K562 (cell line): Measurements from ENCODE around the gene BHLHE40. TPM values are rescaled to one million over a fixed set of nuclear protein-coding genes. Genes with fewer than 3 reads are reported as not detected.

Experiments
- AFF1 ChIP-seq, 2 experiments: fragments of 450-650 bp; IDR thresholded peaks; 2 replicates each; pipeline ENCODE4 v1.6.1; 2018; ENCODE audit warnings: mild to moderate bottlenecking in 2 of 2, low read depth in 1 of 2; ENCODE audit not compliant: partially characterized antibody in 2 of 2
- BHLHE40 ChIP-seq: IDR thresholded peaks from 2 replicates; pipeline ENCODE4 v1.6.1; 2011; ENCODE audit warnings: low read length, improper control_type of control experiment
- CEBPZ ChIP-seq: fragments of 150-350 bp; IDR thresholded peaks from 2 replicates; pipeline ENCODE4 v1.6.1; 2014; ENCODE audit warnings: low read depth, mild to moderate bottlenecking, low read length, borderline replicate concordance
- DACH1 ChIP-seq: fragments of 450-650 bp; IDR thresholded peaks from 2 replicates; pipeline ENCODE4 v1.6.1; 2018; ENCODE audit not compliant: partially characterized antibody
- DLX4 ChIP-seq: fragments of 250-450 bp; sonication (Bioruptor Pico); IDR thresholded peaks from 2 replicates; pipeline ENCODE4 v1.6.1; 2021; ENCODE audit warnings: mild to moderate bottlenecking
- GTF2B ChIP-seq: IDR thresholded peaks from 2 replicates; pipeline ENCODE4 v1.6.1; 2011; ENCODE audit not compliant: insufficient read length; ENCODE audit errors: extremely low read depth
- HDAC3 ChIP-seq: fragments of 450-650 bp; IDR thresholded peaks from 2 replicates; pipeline ENCODE4 v1.6.1; 2018; ENCODE audit warnings: borderline replicate concordance, mild to moderate bottlenecking, moderate library complexity; ENCODE audit not compliant: partially characterized antibody
- HINFP ChIP-seq: fragments of 450-650 bp; conservative IDR thresholded peaks from 2 replicates; pipeline ENCODE4 v1.6.1; 2016; ENCODE audit warnings: missing genetic modification characterization, low read depth, mild to moderate bottlenecking, control low read depth, missing compliant biosample characterization
- KLF16 ChIP-seq: IDR thresholded peaks from 2 replicates; pipeline ENCODE4 v1.6.1; 2016; ENCODE audit warnings: antibody characterized with exemption
- POU5F1 ChIP-seq: fragments of 150-350 bp; IDR thresholded peaks from 2 replicates; pipeline ENCODE4 v1.6.1; 2014; ENCODE audit warnings: borderline replicate concordance, low read length, low read depth, mild to moderate bottlenecking; ENCODE audit not compliant: partially characterized antibody
- TAF7 ChIP-seq: fragments of 450-650 bp; IDR thresholded peaks from 2 replicates; pipeline ENCODE4 v1.6.1; 2016; ENCODE audit warnings: missing genetic modification characterization, missing compliant biosample characterization
- TBL1XR1 ChIP-seq, 2 experiments: IDR thresholded peaks; 2 replicates each; pipeline ENCODE4 v1.6.1; 2012; ENCODE audit warnings: improper control_type of control experiment in 2 of 2, low read length in 2 of 2, mild to moderate bottlenecking in 1 of 2
- TRIM24 ChIP-seq, 2 experiments: fragments of 450-650 bp; IDR thresholded peaks; 2 replicates each; pipeline ENCODE4 v1.6.1; 2016
- ZNF431 ChIP-seq: sonication (generic); formaldehyde crosslinking; IDR thresholded peaks from 2 replicates; pipeline ENCODE4 v1.8.0; 2022; ENCODE audit warnings: mild to moderate bottlenecking, missing genetic modification reagents
- ZNF740 ChIP-seq, 3 experiments: fragments of 200-800 bp in 1 of 3; sonication (Bioruptor generic) in 1 of 3; sonication (generic) in 1 of 3; formaldehyde crosslinking in 1 of 3; IDR thresholded peaks; 2 replicates each; pipeline versions ENCODE4 v1.6.1 to v1.8.0; 2016 to 2022; ENCODE audit warnings: mild to moderate bottlenecking in 2 of 3, missing compliant biosample characterization in 2 of 3, missing genetic modification characterization in 2 of 3, missing genetic modification reagents in 1 of 3
- ZSCAN29 ChIP-seq: fragments of 450-650 bp; IDR thresholded peaks from 2 replicates; pipeline ENCODE4 v1.6.1; 2017
- polyA plus RNA-seq, 8 experiments: library from polyadenylated mRNA; depleted of rRNA in 4 of 8; stranded (reverse) in 5 of 8; unstranded in 3 of 8; fragments of >200 nt; fragmentation: Nextera tagmentation in 2 of 8; fragmentation: Illumina TruSeq in 1 of 8; extraction: Ambion mirVana in 2 of 8; extraction: Trizol in 1 of 8; gene quantifications; 2 replicates each; pipeline versions ENCODE4 v1.2.1 to v1.2.3, GENCODE V29; 2011 to 2014; ENCODE audit warnings: inconsistent platforms in 1 of 8, missing spikeins in 1 of 8
- total RNA-seq, 7 experiments: library from RNA; depleted of rRNA in 6 of 7; stranded (reverse); fragments of >200 nt in 6 of 7; fragmentation: Illumina TruSeq in 2 of 7; extraction: Trizol in 2 of 7; gene quantifications; 2 replicates each; pipeline versions ENCODE4 v1.2.1 to v1.2.3, GENCODE V29; 2011 to 2021; ENCODE audit warnings: low replicate concordance in 1 of 7

Gene BHLHE40
- total and polyA plus RNA-seq, 9 of the 15 experiments (the other 6 are each of a cell fraction or from before 2014, with no cell fraction given), result 12.0 to 83.9 (median 31.4) TPM

GRCh38 chr3:4978966-4979427 lies 240 bp upstream of the BHLHE40 start (continued):
- TF ChIP-seq ZNF740 (CRISPR knock-in tag; IDR thresholded peaks at IDR 0.05), result no peak; the same call in 1 of the 2 replicates
- TF ChIP-seq ZNF740 (tag; IDR thresholded peaks at IDR 0.05), result peak in 1 of 2 experiments; percentile 100; a peak in 2 of 4 replicates
- no peak for TF ChIP-seq HINFP (tag)
- TF ChIP-seq CEBPZ, result no peak
- peak in 1 of 2 experiments; percentile 11 for TF ChIP-seq AFF1 (IDR thresholded peaks at IDR 0.05; ENCODE audit: low read depth in 1 of 2, partially characterized antibody in 2 of 2)
- TF ChIP-seq TBL1XR1 (IDR thresholded peaks at IDR 0.05; ENCODE audit: low read length in 2 of 2), result peak; percentile 1 to 18; a peak in 1 of 4 replicates
- no peak for TF ChIP-seq DLX4 (CRISPR knock-in tag)
- no peak for TF ChIP-seq TAF7 (tag)
- no peak for TF ChIP-seq GTF2B
- no peak for TF ChIP-seq POU5F1
- no peak for TF ChIP-seq DACH1
- no peak for TF ChIP-seq ZSCAN29
- no peak for TF ChIP-seq HDAC3
- 0 out of 4 replicates have a peak, but pooled peaks of 1 of the 2 experiments have one; percentile 34 for TF ChIP-seq TRIM24 (IDR thresholded peaks at IDR 0.05)
- TF ChIP-seq KLF16, result no peak
- TF ChIP-seq BHLHE40, result peak; percentile 94
- TF ChIP-seq ZNF431, result no peak
